GM08714 (cell line): ENCODE measurements around the gene GLB1L2.

Experiments
- H3K4me3 ChIP-seq: fragments of 200-500 bp; sonication (Bioruptor generic); 2 replicates; pipeline ENCODE4 v1.5.1; 2014; ENCODE audit warnings: mild to moderate bottlenecking, low read length, inconsistent platforms
- ZNF274 ChIP-seq: IDR thresholded peaks from 2 replicates; pipeline ENCODE4 v1.6.1; 2012; ENCODE audit warnings: mild to moderate bottlenecking, low read depth, low read length

Gene GLB1L2

DNA sequence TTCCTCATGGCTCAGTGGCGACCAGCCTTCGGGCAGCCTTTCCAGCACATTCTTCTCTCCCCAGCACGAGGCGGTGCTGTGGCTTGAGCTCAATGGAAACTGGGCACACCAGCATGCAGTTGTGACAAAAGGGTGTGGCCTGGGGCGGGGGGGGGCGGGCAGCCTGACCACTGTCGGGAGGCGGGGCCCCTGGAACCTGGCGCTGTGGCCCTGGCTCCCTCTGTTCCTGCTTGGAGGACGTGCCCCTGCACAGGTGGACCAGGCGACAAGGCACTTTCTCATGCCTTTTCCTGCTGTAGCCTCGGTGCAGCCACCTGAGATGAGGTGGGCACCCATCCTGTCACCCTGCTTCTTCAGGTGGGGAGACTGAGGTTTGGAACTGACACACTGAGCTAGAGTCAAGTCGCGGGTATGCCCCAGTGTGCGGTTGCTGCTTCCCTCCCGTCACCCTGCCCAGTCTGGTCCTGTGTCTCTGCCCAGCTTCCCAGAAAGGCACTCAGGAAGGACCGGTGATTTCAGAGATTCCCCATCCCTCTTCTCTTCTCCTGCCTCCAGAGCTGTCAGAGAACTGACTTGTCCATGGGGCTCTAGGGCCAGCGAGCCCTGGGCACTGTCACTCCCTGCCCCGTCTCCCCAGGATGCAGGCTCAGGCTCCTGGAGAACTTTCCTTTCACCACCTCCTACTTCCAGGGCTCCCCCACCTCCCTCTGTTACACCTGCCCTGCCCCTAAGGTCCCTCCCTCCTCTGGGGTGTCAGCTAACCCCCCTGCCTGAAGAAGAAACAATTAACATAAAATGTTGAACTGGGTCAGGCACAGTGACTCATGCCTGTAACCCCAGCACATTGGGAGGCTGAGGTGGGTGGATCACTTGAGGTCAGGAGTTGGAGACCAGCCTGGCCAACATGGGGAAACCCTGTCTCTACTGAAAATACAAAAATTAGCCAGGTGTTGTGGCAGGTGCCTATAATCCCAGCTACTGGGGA is 70.3 kb downstream of the GLB1L2 start:
- H3K4me3 ChIP-seq = no peak overlapping the region
- TF ChIP-seq ZNF274 = no peak

DNA sequence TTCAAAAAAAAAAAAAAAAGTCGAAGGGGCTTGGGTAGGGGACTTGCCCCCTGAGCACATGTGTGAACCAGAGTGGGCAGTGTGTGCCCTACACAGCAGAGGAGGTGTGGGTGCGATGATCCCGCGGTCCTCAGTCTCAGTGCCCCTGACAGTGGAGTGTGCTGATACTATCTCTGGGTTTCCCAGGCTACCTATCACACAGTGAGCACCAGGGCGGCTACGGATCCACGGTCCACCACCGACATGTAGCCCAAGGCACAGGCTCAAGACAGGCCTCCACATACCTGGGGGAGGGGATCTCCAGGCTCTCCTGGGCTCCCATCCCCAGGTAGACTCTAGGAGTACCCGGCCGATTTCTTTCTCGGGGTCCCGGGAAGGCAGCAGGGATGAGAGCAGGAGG is 71.1 kb downstream of the GLB1L2 start:
- no peak for TF ChIP-seq ZNF274
- H3K4me3 ChIP-seq = no peak overlapping the region

DNA sequence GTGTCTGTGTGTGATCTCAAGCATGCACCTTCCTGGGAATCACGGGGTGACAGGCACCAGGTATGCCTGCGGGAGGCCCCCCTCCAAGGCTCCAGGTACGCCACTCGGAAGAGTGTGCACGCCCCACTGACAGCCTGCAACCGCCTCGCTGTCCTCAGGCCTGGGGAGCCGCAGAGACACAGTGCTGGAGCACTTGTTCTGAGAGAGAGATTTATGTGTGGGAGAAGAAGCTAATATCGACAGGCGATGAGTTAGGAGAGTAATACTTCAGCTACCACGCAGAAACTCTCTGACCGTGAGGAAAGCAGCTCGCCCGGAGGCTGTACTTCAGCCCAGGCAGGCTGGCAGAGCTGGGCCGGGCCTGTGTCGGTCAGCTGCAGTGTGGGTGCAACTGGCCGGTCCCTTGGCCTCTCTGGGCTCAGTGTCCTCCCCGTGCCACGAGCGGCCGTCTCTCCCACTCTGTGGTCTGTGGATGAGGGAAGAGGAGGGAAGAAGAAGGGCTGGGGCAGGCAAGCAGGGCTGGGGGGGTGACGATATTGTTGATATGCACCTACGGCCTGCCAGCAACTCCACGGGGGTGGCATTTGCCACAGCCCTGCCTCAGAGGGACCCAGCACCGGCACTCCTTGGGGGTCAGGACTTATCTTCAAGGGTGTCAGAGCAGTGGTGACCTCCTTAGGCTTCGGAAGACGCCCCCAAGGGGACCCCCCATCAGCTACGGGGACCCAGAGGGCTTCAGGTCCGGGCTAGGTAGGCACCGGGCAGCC is 73.0 kb downstream of the GLB1L2 start:
- TF ChIP-seq ZNF274 = no peak
- no peak overlapping the region for H3K4me3 ChIP-seq

DNA sequence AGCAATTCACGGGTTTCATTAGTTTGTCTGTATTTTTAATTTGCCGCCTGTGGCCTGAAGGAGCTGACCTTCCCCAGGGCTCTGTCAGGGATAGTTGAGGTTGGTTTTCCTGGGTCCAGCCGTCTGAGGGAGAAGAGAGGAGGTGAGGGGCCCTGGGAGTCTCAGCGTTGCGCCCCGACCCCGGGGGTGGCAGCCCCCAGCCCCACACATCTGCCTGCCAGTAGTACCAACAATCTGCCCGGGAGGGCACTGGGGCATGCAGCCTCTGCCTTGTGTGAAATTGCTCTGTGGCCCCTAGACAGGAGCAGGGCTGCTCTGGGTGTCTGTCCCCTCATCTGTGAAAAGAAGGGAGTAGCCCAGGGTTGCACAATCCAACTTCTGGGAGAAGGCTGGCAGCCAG is 73.6 kb downstream of the GLB1L2 start:
- no peak for TF ChIP-seq ZNF274
- H3K4me3 ChIP-seq = no peak overlapping the region

DNA sequence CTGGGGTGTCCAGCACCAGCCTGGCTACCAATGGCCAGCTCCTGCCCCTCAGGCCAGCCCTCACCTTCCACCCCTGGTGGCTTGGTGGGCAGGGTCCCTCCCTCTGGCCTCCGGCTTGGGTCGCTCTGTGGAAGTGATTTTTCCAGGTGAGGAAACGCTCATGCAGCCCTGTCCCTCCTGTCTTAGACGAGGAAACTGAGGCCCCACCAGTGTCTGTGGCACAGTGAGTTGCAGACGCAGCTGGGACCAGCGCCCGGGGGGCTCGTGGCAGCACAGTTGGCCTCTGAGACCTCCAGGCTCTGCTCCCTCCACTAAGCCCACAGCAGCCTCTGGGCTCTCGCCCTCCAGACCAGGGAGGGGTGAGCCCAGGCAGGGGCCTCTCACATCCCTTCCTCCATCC is 74.1 kb downstream of the GLB1L2 start:
- no peak for TF ChIP-seq ZNF274
- no peak overlapping the region for H3K4me3 ChIP-seq

DNA sequence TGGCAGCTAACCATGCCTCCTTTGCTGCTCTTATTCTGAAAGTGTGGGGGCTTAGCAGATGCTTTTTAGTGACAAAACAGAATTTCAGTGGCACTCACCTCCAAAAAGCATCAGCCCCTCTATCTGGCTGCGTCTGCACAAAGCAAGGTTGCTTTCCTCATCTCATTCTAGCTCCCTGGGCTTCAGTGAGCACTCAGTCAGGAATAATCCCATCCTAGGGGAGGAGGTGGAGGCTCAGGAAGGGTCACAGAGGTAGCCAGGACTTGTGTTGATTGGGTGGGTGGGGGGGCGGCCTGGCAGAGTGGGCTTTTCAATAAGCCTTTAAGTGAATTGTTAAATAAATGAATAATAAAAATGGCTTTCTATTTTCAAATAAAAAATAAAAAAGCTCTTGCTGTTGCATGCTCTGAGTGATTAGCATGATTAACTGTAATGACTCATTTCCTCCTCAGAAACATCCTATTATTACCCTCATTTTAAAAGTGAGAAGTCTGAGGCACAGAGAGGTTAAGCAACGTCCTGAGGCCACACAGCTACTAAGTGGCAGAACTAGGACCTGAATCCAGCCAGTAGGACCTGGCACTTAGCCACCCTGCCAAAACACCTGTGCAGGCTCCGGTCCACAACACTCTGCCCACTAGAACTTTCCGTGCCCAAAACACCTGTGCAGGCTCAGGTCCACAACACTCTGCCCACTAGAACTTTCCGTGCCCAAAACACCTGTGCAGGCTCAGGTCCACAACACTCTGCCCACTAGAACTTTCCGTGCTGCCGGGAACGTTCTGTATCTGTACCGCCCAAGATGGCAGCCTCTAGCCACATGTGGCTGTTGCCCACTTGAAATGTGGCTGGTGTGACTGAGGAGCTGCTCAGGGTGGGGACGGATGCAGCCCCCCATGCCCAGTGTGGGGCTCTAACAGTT is 74.7 kb downstream of the GLB1L2 start:
- no peak for TF ChIP-seq ZNF274
- H3K4me3 ChIP-seq = no peak overlapping the region

DNA sequence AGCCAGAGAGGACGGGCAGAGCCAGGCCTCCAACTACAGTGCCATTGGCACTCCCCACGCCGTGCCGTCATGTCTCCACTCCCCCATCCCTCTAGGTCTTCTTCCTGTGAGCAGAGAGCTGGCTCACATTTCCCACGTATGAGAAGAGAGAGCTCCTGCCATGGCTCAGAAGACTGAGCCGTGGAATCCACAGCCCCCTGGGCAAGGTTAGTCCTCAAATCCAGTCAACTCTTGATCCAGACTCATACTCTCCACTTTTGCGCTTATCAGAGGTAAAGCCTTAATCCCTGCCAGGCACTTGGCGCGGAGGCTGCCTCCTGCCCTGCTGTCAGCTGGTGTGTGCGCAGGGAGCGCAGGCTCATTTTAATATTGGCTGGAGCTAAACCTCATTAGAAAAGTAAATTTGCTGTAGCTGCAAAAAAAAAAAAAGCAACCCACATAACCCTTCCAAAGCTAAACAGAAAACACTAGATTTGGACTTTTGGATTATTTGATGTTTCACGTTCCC is 75.6 kb downstream of the GLB1L2 start:
- TF ChIP-seq ZNF274 = no peak
- no peak overlapping the region for H3K4me3 ChIP-seq

DNA sequence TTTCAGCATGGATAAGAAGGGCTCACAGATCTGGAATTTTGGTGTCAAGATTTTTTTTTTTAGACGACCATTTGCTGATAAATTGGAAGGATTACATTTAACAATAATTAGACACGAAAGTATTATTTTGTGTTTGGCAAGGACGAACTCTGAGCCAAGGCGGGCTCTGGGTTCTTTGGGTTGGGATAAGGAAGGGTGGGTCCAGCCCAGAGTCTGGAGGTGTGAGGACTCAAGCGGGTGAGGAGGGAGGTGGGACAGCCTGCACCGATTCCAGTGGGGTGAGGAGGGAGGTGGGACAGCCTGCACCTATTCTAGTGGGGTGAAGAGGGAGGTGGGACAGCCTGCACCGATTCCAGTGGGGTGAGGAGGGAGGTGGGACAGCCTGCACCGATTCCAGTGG is 76.1 kb downstream of the GLB1L2 start:
- no peak overlapping the region for H3K4me3 ChIP-seq
- no peak for TF ChIP-seq ZNF274

DNA sequence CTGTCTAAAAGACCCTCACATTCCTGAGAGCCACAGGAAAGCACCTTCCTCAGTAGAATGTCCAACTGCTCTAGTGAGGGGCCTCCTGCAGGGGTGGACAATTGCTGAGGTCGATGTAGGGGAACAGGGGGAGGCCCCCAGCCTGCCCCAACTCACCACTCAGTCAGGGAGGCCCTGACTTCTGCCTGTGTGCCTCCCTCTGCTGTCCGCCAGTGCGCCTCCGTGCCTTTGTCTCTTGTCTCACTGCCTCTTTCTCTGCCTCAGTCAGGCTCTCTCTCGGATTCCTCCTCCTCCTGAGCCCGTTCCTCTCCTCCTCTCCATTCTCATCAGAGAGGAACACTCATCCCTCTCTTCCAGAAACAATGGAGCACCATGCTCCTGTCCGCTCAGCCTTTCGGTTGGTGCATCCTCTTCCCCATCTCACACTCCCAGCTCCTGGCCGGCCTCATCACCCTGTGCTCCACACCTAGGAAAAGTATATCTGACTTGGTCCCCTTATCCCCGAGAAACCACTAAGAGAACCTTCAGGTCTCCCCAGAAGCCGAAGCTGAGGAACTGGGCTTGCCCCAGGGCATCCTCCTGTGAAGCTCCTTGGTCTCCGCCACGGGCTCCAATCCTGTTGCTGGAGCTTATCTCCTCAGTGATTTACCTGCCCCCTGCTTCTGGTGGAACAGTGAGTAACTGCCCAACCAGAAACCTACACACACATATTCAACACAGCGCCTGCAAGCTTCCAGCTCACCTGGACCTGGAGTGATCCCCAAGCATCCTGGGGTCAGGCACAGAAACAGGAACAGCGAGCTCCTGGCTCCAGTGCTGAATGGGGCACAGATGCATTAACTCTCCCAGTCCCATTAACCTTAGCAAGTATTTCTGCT is 78.0 kb downstream of the GLB1L2 start:
- H3K4me3 ChIP-seq = no peak overlapping the region
- no peak for TF ChIP-seq ZNF274

DNA sequence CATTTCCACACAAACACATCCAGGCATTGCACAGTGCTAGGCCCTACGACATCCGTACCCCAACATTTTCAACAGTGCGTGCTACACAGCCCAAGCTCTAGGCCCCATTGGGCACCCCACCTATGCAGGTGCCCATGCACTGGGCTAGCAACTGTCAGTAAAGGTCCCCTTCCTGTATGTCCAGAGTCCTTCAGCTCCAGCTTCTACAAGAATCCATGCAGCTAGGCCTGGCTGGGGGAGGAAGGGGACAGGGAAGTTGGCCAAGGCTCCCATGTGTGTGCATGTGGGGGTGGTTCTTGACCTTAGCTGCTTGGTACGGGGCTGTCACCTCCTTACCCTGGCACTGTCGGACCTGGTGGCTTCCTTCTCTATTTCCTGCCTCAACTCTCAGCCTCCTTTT is 79.0 kb downstream of the GLB1L2 start:
- TF ChIP-seq ZNF274 = no peak
- no peak overlapping the region for H3K4me3 ChIP-seq

DNA sequence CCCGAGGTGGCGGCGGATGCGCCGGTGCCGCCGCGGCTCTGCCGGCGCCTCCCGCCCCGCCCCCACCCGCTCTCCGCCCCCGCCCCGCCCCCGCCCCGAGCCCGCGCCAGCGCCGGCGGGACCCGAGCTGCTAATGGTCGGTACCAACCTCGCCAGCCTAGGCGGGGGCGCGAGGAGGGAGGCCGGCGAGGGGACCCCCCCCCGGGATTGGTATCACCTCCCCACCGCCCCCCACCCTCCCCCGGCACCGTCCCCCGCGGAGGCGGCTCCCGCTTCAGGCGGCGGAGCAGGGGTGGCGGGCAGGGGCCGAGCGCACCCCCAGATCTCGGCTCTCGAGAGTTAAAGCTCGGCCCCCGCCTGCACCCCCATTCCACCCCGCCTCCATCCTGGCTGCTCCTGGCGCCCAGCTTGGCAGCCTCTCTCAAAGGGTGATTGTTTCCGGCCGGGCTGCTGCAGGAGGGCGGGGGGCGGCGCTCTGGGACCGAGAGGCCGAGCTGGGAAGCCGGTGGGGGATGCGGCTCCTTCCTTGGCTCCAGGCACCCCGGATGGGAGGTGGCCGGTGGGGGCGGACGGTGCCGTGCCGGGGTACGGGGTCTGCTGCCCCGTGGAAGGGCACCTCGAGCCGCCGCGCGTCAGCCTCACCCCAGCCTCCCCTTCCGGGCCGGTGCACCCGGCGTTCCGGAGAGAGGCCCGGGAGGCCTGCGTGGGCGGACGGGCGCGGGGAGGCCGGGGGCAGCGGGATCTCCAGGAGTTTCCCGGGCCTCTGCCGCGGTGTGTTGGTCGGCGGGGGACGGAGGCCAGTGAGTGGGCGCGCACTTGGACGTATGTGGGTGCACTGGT is 80.6 kb downstream of the GLB1L2 start, which contains the start of gene B3GAT1:
B3GAT1 (minus strand) TSS at position 40 of the 840 bp plus-strand sequence. CDS start 24,583 bp downstream, outside the sequence.
- no peak for TF ChIP-seq ZNF274
- H3K4me3 ChIP-seq = no peak within 1 kb of the TSS
